ENCODE measurements around the gene KLHL5.

- no peak for TF ChIP-seq POLR2A (IDR thresholded peaks at IDR 0.05)
- TF ChIP-seq CTCF (IDR thresholded peaks at IDR 0.05), result no peak
These were observed 63.6 kb downstream of the KLHL5 start for GRCh38 chr4:39125600-39125985.
